NCI-H2081 treated with DMSO at 0.1 percent for 48 hours (cell line): Measurements from ENCODE around the gene MYB.
"Not testable (repeated sequence)": the region's sequence is repeated elsewhere in the genome, so short reads cannot be mapped to it uniquely, and the experiment has no call there.

Experiments used
- DNase-seq: peaks from one replicate; lab custom pipeline; 2025; lab: John Stamatoyannopoulos, UW

MYB gene

DNA sequence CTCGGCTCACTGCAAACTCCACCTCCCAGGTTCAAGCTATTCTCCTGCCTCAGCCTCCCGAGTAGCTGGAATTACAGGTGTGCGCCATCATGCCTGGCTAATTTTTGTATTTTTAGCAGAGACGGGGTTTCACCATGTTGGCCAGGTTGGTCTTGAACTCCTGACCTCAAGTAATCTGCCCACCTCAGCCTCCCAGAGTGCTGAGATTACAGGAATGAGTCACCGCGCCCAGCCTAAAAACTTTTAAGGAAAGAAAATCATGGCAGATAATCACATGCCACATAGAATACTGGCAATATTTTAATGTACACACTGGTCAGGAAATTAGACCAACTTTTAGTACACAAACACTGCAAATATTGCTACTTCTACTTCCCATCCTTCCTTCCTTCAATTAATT lies 16.7 kb upstream of the MYB start:
- DNase-seq: not testable (repeated sequence)

GRCh38 chr6:135165031-135165430 lies 16.1 kb upstream of the MYB start:
- DNase-seq: no peak

- no peak for DNase-seq
Observed at GRCh38 chr6:135166515-135166914, 14.6 kb upstream of the MYB start.

- no peak for DNase-seq
Observed at GRCh38 chr6:135167617-135168016, 13.5 kb upstream of the MYB start.

DNA sequence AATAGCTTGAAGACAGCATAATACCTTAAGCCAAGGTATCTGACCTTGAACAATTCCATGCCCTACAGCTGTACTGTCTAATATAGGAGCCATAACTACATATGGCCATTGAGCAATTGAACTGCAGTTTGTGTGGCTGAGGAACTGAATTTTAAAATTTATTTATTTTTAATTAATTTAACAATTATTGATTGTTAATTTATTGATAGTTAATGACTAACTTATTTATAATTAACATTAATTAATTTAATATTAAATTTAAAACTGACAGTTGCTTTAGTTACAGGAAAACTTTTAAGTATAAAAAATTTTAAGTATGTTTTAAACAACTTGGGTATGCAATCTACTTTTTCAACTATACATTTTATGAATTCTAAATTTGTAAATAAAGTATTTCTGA lies 12.3 kb upstream of the MYB start:
- DNase-seq: no peak

DNA sequence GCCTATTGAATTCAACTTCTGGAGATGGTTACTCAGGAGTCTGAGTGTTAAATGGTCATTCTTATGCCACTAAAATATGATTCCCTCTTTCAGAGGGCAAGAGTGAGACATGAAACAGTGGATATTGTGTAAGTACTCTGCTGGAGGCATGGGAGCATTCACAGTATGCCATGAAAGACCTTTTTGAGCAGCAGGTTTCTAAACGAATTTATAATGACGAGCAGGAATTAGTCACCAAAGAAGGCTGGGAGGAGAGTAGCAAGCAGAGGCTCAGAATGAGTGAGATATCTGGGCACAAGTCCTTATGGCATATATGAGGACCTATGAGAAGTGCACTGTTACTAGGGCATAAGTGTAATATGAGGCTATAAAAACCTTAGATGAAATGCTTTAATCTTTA lies 10.9 kb upstream of the MYB start:
- no peak for DNase-seq

- DNase-seq: no peak
Observed at GRCh38 chr6:135170849-135171248, 10.3 kb upstream of the MYB start.

DNA sequence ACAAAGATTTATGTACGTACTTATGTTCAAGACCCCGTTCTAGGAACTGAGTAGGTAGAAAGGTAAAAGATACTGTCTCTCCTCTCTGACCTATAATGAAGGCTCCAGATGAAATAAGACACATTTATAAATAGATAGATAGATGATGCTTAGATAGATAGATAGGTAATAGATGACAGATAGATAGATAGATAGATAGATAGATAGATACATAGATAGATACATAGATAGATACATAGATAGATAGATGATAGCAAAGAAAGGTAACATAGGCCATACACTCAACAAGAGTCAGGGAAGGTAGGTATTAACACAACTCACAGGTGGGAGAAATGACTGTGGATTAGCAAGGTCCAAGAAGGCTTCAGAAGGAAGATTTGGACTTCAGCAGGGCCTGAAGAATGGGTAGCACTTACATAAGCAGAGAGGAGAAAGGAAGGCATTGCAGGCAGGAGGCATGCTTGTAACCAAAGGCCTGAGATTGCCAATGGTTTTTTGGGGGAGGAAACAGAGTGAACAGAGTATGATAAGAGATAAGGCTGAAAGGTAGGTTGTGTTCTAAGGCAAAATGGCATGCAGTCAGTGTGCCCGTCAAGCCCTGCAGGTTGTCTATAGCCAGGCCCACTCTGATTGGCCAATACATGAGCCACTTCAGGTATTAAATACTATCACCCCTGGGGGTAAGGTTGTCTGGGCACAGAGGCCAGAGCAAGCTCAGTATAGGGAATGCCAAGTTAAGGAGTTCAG lies 7.7 kb upstream of the MYB start:
- DNase-seq: no peak

- DNase-seq: no peak
Observed at GRCh38 chr6:135173989-135174484, 7.1 kb upstream of the MYB start.

DNA sequence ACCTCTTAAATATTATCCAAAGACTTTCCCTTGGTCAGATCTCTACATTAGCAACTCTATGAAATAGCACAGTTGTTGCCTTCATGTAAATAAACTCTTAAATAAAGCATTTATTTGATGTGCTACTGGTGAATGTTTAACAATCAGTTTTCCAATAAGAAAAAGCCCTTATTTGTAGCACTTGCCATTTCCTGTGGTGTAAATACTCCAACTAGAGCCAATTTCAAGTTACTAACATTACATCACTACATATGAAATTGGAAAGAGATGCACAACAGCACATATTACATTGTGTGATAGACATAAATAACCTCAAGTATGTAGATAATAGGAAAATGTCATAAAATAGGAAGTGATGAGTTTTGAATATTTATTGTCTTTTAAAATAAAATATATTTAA lies 5.0 kb upstream of the MYB start:
- no peak for DNase-seq

DNA sequence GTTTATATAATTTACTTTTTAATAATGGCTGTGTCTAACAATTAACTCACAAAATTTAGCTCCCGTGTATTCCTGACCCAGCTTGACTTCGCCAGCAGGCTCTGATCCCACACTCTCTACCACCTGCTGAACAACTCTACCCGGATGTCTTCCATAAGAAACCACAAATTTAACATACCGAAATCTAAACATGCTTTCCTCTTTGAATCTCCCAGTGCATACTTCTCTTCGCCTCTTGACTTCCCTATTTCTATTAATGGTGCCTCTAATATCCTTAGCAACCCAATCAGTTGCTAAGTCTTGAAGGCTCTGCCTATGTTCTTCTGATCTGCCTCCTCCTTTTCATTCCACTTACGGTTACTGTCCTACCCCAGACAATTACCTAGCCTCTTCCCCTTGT lies 4.6 kb upstream of the MYB start:
- DNase-seq: no peak

DNA sequence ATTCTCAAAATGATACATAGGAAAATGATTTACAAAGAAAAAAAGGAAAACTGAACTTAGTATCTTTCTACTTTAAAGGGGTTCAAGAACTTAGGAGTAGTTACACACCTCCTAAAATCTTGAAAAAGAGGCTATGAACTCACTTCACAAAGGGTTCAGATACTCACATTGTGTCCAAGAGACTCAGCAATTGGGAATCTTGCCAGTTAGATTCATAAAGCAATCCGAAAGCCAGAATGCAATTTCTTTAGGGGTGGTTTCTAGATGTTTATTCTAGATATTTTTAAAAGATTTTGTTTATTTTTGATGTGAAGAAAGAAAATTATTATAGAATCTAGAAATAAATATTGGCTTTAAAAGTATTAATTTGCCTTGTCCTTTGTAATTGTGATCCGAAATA lies 1.7 kb upstream of the MYB start:
- no peak for DNase-seq

- DNase-seq: no peak
Observed at GRCh38 chr6:135179920-135180541, 1.1 kb upstream of the MYB start.

- DNase-seq: peak; percentile 9
Observed at GRCh38 chr6:135181333-135182070, 394 bp downstream of the MYB start.

DNA sequence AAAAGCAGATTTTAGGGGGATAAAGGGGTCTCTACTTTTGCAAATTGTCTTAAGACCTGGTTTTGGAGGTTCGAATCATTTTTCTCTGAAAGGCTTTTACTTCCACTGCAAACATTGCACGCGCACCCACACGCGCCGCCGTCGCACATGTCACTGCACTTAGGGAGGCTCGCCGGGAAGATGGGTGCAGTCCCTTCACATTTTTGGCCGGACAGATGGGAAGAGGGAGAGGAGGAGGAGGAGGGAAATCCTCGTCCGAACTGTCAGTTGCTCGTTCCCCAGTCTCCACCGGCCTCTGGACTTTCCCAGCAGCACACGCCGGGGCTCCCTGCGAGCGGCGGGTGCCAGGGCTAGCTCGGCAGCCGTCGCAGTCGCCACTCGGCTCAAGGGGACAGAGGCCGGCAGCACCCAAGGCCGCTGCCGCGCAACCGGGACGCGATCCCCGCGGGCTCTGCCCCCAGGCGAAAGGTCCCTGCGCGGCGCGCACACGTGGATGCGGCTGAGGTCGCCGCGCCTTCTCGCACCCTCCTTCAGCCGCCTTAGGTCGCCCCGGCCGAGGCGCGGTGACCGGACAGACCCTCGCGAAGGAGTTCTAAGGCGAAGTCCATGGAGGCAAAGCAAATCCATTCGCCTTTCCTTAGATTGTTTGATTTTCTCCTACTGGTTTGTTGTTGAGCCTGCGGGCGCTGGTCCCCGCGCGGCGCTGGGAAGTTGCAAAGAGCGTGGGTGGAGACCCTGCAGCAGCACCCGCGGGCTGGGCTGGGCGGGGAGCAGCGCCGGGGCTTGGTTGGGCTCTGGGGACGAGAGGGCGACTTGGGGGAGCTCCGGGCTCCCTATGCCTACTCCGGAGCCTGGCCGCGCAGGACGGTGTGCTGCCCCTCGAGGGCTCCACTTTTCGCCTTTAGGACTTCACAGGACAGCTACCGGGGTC lies 1.2 kb downstream of the MYB start:
- DNase-seq: no peak

GRCh38 chr6:135183002-135183531 lies 2.0 kb downstream of the MYB start:
- DNase-seq: peak; percentile 5

DNA sequence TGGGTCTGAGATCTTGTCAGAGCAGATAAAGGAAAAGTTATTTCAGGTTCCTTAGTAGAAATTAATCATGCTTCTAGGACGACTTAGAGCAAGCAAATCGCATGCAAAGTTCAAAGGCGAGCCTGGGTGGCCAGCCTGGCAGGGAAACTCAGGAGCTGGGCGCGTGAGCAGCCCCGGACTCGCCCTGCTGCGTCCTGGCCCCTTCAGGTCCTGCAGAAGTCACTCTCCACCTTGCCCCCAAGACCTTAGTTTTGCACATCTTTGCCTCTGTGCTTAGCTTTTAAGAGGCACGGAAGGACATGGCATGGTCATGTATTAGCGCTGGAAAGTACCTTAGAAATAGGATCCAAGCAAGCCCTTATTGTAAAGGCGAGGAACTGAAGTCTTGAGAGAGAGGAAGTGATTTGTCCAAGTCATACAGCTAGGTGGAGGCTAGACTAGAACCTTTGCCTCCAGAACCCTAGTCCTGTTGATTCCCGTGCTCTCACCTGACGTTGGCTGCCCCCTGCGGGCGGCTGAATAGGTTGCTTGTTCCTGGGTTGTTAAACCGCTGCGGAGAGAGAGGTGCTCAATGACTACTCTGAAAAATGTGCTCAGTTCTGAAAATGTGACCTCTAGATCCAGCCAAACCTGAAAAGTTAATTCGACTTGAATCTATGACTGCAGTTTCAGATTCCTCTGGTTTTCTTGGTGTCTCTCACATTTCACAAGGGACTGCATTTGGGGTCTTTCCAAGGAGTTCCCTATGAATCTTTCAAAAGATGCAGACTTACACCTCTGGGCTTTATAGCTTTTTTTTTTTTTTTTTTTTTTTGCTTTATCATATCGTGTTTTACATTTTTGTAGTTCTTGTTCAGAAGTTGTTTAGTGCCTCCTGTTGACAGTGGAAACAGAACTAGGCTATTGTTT lies 2.7 kb downstream of the MYB start:
- DNase-seq: peak; percentile 58

DNA sequence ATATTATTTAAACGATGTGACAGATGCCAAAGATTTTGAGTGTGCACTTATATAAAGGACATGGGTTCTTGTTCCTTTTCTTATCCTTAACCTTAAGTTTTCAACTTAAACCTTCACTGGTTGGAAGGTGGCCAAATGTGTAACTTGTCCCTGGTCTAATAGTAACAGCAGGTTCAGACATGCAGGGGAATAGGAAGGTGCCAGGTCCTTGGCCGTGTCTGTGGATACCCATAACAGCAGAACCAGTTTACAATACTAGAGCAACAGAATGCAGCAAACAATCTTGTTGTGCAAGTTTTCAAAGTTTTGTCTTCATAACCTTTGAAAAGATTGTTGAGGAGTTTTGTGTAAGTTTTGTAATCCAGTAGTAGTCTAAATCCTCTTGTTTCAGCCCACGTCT lies 4.4 kb downstream of the MYB start:
- no peak for DNase-seq

- DNase-seq: no peak
Observed at GRCh38 chr6:135186255-135186654, 5.1 kb downstream of the MYB start.

DNA sequence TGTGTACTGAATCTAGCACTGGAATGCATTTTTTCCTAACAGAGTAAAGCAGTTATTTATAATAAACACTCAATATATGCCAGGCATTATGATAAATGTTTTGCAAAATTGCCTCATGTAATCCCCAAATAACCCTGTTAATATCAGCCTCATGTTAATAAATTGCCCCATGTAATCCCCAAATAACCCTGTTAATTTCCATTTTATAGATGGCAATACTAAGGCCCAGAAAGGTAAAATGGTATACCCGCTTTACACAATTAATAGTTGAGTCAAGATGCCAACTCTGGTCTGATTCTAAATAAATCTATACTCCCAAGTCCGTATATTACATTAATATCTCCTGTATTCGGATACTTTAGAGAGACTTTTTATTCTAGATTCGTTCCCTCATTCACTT lies 6.3 kb downstream of the MYB start:
- DNase-seq: no peak

- DNase-seq: no peak
Observed at GRCh38 chr6:135188718-135189117, 7.6 kb downstream of the MYB start.
